Colonic mucosa (tissue), 4 donors: ENCODE results near the gene NEIL3. TPM values are rescaled to one million over a fixed set of nuclear protein-coding genes. Genes with fewer than 3 reads are reported as not detected.

Source experiments
- DNase-seq: peaks from one replicate; pipeline ENCODE4 v3.0.0-alpha.2; 2020
- H3K27ac ChIP-seq: fragments of 200-600 bp; one replicate; pipeline ENCODE4 v1.8.0; 2021
- H3K27me3 ChIP-seq: fragments of 200-600 bp; one replicate; pipeline ENCODE4 v1.8.0; 2021
- H3K36me3 ChIP-seq: fragments of 200-600 bp; one replicate; pipeline ENCODE4 v1.8.0; 2021
- H3K4me1 ChIP-seq: fragments of 200-600 bp; one replicate; pipeline ENCODE4 v1.8.0; 2021; ENCODE audit warnings: mild to moderate bottlenecking
- H3K4me3 ChIP-seq: fragments of 200-600 bp; one replicate; pipeline ENCODE4 v1.8.0; 2021
- H3K9ac ChIP-seq, 2 donors: one replicate each; pipeline ENCODE4 v1.7.0; 2013; ENCODE audit warnings: control low read depth in 2 of 2, low read depth in 2 of 2, low read length in 2 of 2
- H3K9me3 ChIP-seq: fragments of 200-600 bp; one replicate; pipeline ENCODE4 v1.8.0; 2021
- CTCF ChIP-seq: fragments of 200-600 bp; IDR thresholded peaks from one replicate; pipeline ENCODE4 v1.8.0; 2022; ENCODE audit warnings: antibody characterized with exemption, mild to moderate bottlenecking
- intact Hi-C: fragments of 100-400 bp; cut with DNase I; formaldehyde crosslinking; loops from one replicate; pipeline ENCODE4 v1.14.1; 2022
- total RNA-seq, 2 donors: library from RNA; stranded (reverse); fragmentation: NEBNext Ultra II Directional in 1 of 2; extraction: Animal tissue kit (Norgen Biotek cat#: 25700) in 1 of 2; gene quantifications; one replicate each; pipeline ENCODE4 v1.2.1, GENCODE V29; 2021
- donor health status: healthy.
- donor health status: DM: no; HTN: no; CAD: no.
- donor health status: DM: no; HTN: no; CAD: no.

The NEIL3 gene
- total RNA-seq, 2 donors from 2014 or later: 2.5 to 6.1 TPM

GRCh38 chr4:177391287-177391686, 81.6 kb downstream of the NEIL3 start:
- Histone ChIP-seq H3K36me3 (no peaks in the 10 kb centered on the region), H3K4me1 (no peaks in the 10 kb centered on the region), H3K27ac (no peak overlapping the region), H3K9ac (no peak overlapping the region), H3K9me3 (no peaks in the 10 kb centered on the region), H3K4me3 (no peak overlapping the region), H3K27me3 (no peaks in the 10 kb centered on the region)
- intact Hi-C loops: no loop called here
- no peak for TF ChIP-seq CTCF
- DNase-seq: no peak

- intact Hi-C loops: no loop called here
- no peaks in the 10 kb centered on the region for H3K27me3 ChIP-seq
- no peaks in the 10 kb centered on the region for H3K9me3 ChIP-seq
- H3K36me3 ChIP-seq: no peaks in the 10 kb centered on the region
- H3K9ac ChIP-seq: no peak overlapping the region
- no peak overlapping the region for H3K27ac ChIP-seq
- no peaks in the 10 kb centered on the region for H3K4me1 ChIP-seq
- H3K4me3 ChIP-seq: no peak overlapping the region
- TF ChIP-seq CTCF: no peak
- no peak for DNase-seq
Observed at GRCh38 chr4:177391953-177392352, 82.3 kb downstream of the NEIL3 start.

GRCh38 chr4:177393236-177393635, 83.6 kb downstream of the NEIL3 start:
- Histone ChIP-seq H3K4me3 (no peak overlapping the region), H3K9ac (no peak overlapping the region), H3K4me1 (no peaks in the 10 kb centered on the region), H3K36me3 (no peaks in the 10 kb centered on the region), H3K9me3 (no peaks in the 10 kb centered on the region), H3K27me3 (no peaks in the 10 kb centered on the region), H3K27ac (no peak overlapping the region)
- intact Hi-C loops: no loop called here
- DNase-seq: no peak
- TF ChIP-seq CTCF: no peak

- intact Hi-C loops: no loop called here
- Histone ChIP-seq H3K4me3 (no peak overlapping the region), H3K27ac (no peak overlapping the region), H3K27me3 (no peaks in the 10 kb centered on the region), H3K9me3 (no peaks in the 10 kb centered on the region), H3K36me3 (no peaks in the 10 kb centered on the region), H3K4me1 (no peaks in the 10 kb centered on the region), H3K9ac (no peak overlapping the region)
- DNase-seq: no peak
- TF ChIP-seq CTCF: no peak
Observed at GRCh38 chr4:177396352-177396751, 86.7 kb downstream of the NEIL3 start.

GRCh38 chr4:177400030-177400429, 90.4 kb downstream of the NEIL3 start:
- TF ChIP-seq CTCF: no peak
- H3K9ac ChIP-seq: no peak overlapping the region
- intact Hi-C loops: no loop called here
- no peaks in the 10 kb centered on the region for H3K4me1 ChIP-seq
- H3K36me3 ChIP-seq: no peaks in the 10 kb centered on the region
- H3K4me3 ChIP-seq: no peak overlapping the region
- H3K27me3 ChIP-seq: no peaks in the 10 kb centered on the region
- no peaks in the 10 kb centered on the region for H3K9me3 ChIP-seq
- DNase-seq: no peak
- H3K27ac ChIP-seq: no peak overlapping the region
